ENCODE measurements around the gene ICAM1. TPM values are rescaled to one million over a fixed set of nuclear protein-coding genes. Genes with fewer than 3 reads are reported as not detected.

The ICAM1 gene
- total RNA-seq, 2 experiments from 2014 or later = 33.2 to 33.6 TPM

DNA sequence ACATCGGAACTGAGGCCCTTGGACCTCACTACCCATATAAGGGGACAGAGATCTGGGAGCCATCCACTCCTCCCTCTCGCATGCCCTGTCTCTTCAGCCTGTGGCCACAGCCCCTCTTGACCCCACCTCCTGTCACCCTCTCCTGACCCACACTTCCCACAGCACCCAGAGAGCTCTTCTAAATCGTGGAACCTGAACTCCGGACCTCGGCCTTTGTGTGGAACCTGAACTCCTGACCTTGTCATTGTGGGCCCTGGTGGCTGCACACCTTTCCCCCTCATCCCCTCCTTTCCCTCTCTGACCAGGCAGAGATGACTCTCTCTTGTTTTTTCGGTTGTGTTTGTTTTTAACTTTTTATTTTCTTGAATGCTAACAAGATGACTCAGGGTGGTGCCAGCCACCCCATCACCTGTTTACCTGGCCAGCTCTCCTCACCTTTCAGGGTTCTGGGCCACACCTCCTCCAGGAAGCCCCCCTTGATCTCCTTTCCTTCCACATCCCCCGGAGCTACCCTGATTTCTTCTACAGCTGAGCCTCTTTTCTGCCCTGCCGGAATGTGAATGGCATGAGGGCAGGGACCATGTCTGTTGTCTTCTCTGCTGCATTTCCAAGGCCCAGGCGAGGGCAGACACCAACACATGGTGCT, 13.8 kb upstream of the ICAM1 start:
- Mint-ChIP-seq H3K36me3 (peaks cover 55% of the 10 kb centered on the region), H3K27me3 (no peaks in the 10 kb centered on the region), H3K4me3 (no peak overlapping the region), H3K27ac (peak overlapping the region; percentile 34), H3K4me1 (peaks cover 33% of the 10 kb centered on the region), H3K9me3 (no peaks in the 10 kb centered on the region)
- no peak for DNase-seq

DNA sequence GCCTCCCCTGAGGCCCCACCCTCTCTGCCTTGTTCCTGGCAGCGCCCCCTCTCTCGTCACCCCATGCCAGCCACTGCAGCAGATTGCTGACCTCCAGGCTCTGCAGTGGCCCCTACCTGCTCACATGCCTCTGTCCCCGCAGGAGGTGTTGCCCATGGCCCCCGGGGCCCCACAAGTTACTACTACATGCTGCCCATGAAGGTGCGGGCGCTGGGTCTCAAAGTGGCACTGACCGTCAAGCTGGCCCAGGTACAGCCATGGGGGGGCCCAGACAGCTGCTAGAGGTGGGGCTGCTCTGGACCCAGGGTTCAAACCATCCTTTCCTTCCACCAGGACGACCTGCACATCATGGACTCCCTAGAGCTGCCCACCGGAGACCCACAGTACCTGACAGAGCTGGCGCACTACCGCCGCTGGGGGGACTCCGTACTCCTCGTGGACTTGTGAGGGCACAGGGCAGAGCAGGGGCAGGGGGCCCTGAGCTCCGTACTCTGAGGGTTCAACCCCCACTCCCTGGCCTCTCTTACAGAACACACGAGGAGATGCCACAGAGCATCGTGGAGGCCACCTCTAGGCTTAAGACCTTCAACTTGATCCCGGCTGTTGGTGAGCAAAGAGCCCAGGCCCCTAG, 12.7 kb upstream of the ICAM1 start:
- Mint-ChIP-seq H3K4me3 (no peak overlapping the region), H3K9me3 (no peaks in the 10 kb centered on the region), H3K36me3 (peaks cover 48% of the 10 kb centered on the region), H3K27ac (no peak overlapping the region), H3K27me3 (no peaks in the 10 kb centered on the region), H3K4me1 (peaks cover 29% of the 10 kb centered on the region)
- no peak for DNase-seq

DNA sequence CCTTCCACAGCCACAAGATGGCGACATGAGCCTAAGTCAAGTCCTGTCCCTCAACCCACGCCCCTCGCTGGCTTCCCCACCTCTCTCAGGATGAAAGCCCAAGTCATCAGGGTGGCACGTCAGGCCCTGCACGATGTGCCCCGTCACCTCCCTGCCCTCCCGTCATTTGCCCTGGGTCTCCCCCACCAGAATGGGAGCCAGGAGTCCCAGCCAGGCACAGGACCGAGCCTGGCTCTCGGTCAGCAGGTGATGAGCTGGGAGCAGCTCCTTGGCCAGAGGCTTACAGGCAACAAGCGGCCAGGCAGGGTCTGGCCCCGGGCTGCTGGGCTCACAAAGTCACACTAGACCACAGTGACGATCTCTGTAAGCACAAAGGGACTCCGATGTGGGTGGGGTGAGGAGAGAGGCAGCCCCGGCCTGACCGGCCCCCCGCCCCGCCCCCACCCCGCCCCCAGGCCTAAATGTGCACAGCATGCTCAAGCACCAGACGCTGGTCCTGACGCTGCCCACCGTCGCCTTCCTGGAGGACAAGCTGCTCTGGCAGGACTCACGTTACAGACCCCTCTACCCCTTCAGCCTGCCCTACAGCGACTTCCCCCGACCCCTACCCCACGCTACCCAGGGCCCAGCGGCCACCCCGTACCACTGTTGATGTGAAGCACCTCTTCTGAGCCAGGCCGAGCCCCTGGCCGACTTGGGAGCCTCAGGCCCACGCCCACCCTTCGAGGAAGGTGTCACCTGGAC, 11.6 kb upstream of the ICAM1 start:
- DNase-seq = peak; percentile 89
- Mint-ChIP-seq H3K9me3 (no peaks in the 10 kb centered on the region), H3K4me3 (peak overlapping the region; percentile 10), H3K27me3 (no peaks in the 10 kb centered on the region), H3K4me1 (peaks cover 20% of the 10 kb centered on the region), H3K27ac (peak overlapping the region; percentile 87), H3K36me3 (peaks cover 43% of the 10 kb centered on the region)

DNA sequence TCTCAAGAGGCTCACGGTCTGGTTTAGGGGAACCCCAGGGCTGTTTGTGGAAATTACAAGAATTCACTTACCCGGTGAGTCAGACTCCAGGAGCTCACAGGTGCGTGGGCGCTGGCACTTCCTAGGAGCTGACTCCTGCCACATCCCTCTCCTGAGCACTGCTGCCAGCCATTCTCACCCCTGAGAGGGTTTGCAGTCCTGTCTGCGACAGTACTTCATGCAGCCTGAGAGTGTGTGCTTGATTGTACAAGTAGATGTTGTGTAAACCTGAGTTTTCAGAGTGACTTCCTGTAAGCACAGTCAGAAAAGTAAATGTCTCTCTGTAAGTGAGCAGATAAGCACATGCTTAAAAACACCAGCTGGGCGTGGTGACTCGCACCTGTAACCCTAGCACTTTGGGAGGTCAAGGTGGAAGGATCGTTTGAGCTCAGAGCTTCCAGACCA, 10.8 kb upstream of the ICAM1 start:
- peaks cover 35% of the 10 kb centered on the region for H3K36me3 Mint-ChIP-seq
- H3K9me3 Mint-ChIP-seq = no peaks in the 10 kb centered on the region
- H3K4me3 Mint-ChIP-seq = peak overlapping the region; percentile 29
- peak; percentile 70 for DNase-seq
- no peaks in the 10 kb centered on the region for H3K27me3 Mint-ChIP-seq
- H3K27ac Mint-ChIP-seq = peak overlapping the region; percentile 87
- H3K4me1 Mint-ChIP-seq = peaks cover 19% of the 10 kb centered on the region

DNA sequence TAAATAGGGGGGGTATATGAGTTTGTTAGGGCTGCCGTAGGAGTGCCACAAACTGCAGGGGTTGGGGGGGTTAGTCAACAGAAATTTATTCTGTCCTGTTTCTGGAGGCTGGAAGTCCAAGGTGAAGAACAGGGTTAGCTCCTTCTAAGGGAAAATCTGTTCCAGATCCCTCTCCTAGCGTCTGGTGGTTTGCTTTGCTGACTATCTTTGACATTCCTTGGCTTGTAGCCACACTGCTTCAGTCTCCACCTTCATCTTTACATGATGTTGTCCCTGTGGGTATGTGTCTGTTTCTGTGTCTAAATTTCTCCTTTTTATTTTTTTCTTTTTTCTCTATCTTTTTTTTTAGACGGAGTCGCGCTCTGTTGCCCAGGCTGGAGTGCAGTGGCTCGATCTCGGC, 8.1 kb upstream of the ICAM1 start:
- Mint-ChIP-seq H3K4me1 (peaks cover 19% of the 10 kb centered on the region), H3K9me3 (no peaks in the 10 kb centered on the region), H3K27ac (no peak overlapping the region), H3K27me3 (no peaks in the 10 kb centered on the region), H3K4me3 (no peak overlapping the region), H3K36me3 (peaks cover 17% of the 10 kb centered on the region)
- no peak for DNase-seq

DNA sequence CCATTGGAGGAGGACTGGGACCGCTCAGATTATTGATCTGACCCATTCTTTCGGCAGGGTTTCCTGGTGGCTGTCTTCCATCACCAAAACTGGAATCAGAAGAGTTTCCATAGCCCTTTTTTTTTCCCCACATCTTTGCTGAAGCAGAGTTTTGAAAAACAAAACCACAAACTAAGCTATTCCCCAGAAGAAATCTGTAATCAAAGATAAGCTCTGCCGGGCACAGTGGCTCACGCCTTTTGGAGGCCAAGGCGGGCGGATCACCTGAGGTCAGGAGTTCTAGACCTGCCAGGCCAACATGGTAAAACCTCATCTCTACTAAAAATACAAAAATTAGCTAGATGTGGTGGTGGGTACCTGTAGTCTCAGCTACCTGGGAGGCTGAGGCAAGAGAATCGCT, 4.2 kb upstream of the ICAM1 start:
- no peaks in the 10 kb centered on the region for H3K27me3 Mint-ChIP-seq
- peaks cover 16% of the 10 kb centered on the region for H3K4me1 Mint-ChIP-seq
- peaks cover 3% of the 10 kb centered on the region for H3K36me3 Mint-ChIP-seq
- H3K9me3 Mint-ChIP-seq = no peaks in the 10 kb centered on the region
- H3K4me3 Mint-ChIP-seq = no peak overlapping the region
- no peak overlapping the region for H3K27ac Mint-ChIP-seq
- no peak for DNase-seq

DNA sequence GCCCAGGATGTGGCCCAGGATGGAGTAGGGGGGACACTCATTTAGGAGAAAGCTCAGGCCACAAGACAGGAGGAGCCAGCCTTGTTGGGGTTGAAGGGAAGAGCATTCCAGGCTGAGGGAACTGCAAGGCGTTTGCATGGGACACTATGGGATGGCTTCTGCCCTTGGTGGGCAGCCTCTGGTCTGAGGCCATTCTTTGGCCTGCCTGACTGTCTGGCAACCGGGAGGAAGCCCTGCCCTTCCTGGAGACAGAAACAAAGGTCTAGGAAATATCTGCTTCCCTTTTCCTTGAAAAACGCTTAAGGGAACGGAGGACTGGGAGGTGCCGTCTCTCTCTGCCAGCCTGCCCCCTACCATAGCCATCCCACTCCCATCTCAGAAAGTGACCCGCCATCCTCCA, 2.8 kb upstream of the ICAM1 start:
- peaks cover 22% of the 10 kb centered on the region for H3K4me1 Mint-ChIP-seq
- no peaks in the 10 kb centered on the region for H3K27me3 Mint-ChIP-seq
- no peaks in the 10 kb centered on the region for H3K9me3 Mint-ChIP-seq
- H3K27ac Mint-ChIP-seq = no peak overlapping the region
- peaks cover 8% of the 10 kb centered on the region for H3K36me3 Mint-ChIP-seq
- no peak for DNase-seq
- H3K4me3 Mint-ChIP-seq = no peak overlapping the region

DNA sequence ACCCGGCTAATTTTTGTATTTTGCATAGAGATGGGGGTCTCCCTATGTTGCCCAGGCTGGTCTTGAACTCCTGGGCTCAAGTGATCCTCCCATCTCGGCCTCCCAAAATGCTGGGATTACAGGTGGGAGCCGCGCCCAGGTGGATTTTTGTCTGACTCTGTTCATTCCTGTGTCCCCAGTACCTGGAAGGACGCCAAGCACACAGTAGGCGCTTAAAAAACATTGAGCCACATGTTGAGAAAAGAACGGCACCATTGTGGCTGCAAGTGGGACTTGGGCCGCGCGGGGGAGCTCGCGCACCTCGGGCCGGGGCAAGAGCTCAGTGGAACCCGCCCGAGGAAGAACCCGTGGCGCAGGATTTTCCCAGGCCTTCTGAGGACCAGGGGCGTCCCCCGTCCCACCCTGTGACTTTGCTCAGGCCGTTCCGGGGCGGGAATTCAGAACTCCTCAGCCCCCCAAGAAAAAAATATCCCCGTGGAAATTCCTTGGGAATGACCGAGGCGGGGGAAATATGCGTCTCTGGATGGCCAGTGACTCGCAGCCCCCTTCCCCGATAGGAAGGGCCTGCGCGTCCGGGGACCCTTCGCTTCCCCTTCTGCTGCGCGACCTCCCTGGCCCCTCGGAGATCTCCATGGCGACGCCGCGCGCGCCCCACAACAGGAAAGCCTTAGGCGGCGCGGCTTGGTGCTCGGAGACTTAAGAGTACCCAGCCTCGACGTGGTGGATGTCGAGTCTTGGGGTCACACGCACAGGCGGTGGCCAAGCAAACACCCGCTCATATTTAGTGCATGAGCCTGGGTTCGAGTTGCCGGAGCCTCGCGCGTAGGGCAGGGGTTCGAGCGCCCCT, 1.4 kb upstream of the ICAM1 start:
- peak overlapping the region; percentile 92 for H3K27ac Mint-ChIP-seq
- H3K9me3 Mint-ChIP-seq = no peaks in the 10 kb centered on the region
- peak; percentile 88 for DNase-seq
- H3K4me3 Mint-ChIP-seq = peak overlapping the region; percentile 86
- H3K4me1 Mint-ChIP-seq = peaks cover 25% of the 10 kb centered on the region
- peaks cover 13% of the 10 kb centered on the region for H3K36me3 Mint-ChIP-seq
- no peaks in the 10 kb centered on the region for H3K27me3 Mint-ChIP-seq

DNA sequence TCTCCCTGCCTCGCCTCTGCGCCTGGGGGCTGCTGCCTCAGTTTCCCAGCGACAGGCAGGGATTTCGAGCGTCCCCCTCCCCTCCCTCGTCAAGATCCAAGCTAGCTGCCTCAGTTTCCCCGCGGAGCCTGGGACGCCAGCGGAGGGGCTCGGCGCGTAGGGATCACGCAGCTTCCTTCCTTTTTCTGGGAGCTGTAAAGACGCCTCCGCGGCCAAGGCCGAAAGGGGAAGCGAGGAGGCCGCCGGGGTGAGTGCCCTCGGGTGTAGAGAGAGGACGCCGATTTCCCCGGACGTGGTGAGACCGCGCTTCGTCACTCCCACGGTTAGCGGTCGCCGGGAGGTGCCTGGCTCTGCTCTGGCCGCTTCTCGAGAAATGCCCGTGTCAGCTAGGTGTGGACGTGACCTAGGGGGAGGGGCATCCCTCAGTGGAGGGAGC, 722 bp upstream of the ICAM1 start:
- Mint-ChIP-seq H3K27ac (peak overlapping the region; percentile 92), H3K27me3 (no peaks in the 10 kb centered on the region), H3K4me1 (peaks cover 27% of the 10 kb centered on the region), H3K4me3 (peak overlapping the region; percentile 86), H3K36me3 (peaks cover 18% of the 10 kb centered on the region), H3K9me3 (no peaks in the 10 kb centered on the region)
- peak; percentile 78 for DNase-seq

DNA sequence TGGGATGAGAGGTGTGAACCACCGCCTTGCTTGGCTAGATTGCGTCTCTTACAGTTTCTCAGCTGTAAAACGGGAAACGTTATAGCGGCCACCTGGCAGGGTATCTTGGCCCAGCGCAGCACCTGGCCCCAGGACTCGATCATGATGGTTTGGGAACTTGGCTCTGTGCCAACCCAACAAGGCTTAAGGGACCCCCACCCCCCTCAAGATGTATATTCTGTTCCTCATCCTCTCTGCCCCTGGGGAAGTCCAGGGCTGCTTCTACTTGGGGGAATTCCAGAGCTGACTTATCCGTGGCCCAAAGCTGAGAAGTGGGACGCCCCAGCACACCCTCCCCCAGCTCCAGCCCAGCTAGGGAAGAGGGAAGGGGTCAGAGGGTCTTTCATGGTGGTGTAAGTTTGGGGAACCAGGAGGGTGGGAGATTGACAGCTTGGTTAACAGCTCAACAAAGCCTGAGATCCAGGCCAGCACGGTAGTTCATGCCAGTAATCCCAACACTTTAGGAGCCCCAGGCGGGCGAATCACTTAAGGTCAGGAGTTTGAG, 695 bp downstream of the ICAM1 start:
- peak overlapping the region; percentile 86 for H3K4me3 Mint-ChIP-seq
- H3K9me3 Mint-ChIP-seq = no peaks in the 10 kb centered on the region
- peaks cover 18% of the 10 kb centered on the region for H3K36me3 Mint-ChIP-seq
- peak overlapping the region; percentile 92 for H3K27ac Mint-ChIP-seq
- no peaks in the 10 kb centered on the region for H3K27me3 Mint-ChIP-seq
- H3K4me1 Mint-ChIP-seq = peaks cover 27% of the 10 kb centered on the region
- DNase-seq = peak; percentile 40

DNA sequence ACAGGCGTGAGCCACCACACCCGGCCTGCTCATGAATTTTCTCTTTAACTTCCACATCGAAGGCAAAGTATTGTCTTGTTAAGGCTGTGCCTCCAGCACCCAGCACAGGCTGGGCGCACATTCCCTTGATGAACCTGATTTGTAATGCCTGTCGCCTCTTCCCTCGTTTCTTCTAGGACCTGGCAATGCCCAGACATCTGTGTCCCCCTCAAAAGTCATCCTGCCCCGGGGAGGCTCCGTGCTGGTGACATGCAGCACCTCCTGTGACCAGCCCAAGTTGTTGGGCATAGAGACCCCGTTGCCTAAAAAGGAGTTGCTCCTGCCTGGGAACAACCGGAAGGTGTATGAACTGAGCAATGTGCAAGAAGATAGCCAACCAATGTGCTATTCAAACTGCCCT, 3.7 kb downstream of the ICAM1 start:
- peaks cover 30% of the 10 kb centered on the region for H3K4me1 Mint-ChIP-seq
- no peaks in the 10 kb centered on the region for H3K27me3 Mint-ChIP-seq
- no peak overlapping the region for H3K4me3 Mint-ChIP-seq

DNA sequence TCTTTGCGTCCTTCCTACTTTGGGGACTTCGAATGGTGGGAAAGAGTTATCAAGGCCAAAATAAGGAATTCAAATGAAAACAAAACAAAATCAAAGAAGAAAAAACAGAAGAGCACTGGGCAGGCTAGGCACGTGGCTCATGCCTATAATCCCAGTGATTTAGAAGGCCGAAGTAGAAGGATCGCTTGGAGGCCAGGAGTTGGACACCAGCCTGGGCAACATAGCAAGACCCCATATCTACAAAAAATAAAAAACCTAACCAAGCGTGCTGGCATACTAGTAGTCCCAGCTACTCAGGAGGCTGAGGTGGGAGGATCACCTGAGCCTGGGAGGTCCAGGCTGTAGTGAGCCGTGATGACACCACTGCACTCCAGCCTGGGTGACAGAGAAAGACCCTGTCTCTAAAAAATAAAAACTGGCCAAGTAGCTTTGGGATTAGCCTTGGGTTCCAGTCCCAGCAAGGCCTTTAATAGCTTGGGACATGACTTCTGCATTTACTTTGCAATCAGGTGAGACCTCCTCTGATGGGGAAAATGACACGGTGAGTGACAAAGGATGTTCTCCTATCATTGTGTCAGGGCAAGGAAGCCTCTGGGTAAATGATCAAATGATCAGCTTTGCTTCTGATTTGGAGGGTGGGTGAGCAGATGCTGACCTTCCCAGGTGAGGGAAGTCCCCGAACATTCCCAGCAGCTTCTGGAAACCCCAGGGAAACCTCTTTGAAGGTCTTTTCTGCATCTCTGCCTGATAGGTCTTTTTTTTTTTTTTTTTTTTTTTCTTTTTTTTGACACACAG, 7.1 kb downstream of the ICAM1 start:
- no peak for DNase-seq
- Mint-ChIP-seq H3K4me1 (peaks cover 16% of the 10 kb centered on the region), H3K4me3 (no peak overlapping the region), H3K36me3 (peaks cover 38% of the 10 kb centered on the region), H3K9me3 (no peaks in the 10 kb centered on the region), H3K27ac (no peak overlapping the region), H3K27me3 (no peaks in the 10 kb centered on the region)

More for the DNA sequence above, 3.7 kb downstream of the ICAM1 start:
- Mint-ChIP-seq H3K27ac (peak overlapping the region; percentile 36), H3K9me3 (no peaks in the 10 kb centered on the region), H3K36me3 (peaks cover 32% of the 10 kb centered on the region)
- no peak for DNase-seq

DNA sequence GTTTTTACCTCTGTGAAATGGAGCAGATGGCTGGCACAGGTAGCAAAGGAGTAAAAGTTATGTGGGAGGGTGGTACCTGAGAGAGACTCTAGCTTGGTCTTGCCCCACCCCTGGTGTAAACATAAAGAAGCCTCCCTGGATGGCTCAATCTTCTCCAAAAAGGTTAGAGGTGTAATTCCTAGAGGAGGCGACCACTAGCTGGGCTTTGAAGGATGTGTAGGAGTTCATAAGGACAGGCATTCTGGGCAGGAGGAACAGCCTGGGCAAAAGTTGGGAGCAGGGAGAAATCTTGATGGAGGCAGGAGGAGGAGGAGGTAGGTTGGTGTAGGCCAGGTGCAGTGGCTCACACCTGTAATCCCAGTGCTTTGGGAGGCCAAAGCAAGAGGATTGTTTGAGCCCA, 8.0 kb downstream of the ICAM1 start:
- DNase-seq = no peak
- Mint-ChIP-seq H3K4me1 (peaks cover 16% of the 10 kb centered on the region), H3K4me3 (no peak overlapping the region)

More for the DNA sequence above, 8.0 kb downstream of the ICAM1 start:
- Mint-ChIP-seq H3K27ac (no peak overlapping the region), H3K27me3 (no peaks in the 10 kb centered on the region), H3K36me3 (peaks cover 42% of the 10 kb centered on the region), H3K9me3 (no peaks in the 10 kb centered on the region)
